GM18520 (cell line): Measurements from ENCODE around the gene TMEM204.

Experiments
- ATAC-seq: cut with Tn5 transposase; IDR thresholded peaks from one replicate; pipeline ENCODE4 v1.9.1; 2021; ENCODE audit not compliant: unreplicated experiment

The TMEM204 gene

DNA sequence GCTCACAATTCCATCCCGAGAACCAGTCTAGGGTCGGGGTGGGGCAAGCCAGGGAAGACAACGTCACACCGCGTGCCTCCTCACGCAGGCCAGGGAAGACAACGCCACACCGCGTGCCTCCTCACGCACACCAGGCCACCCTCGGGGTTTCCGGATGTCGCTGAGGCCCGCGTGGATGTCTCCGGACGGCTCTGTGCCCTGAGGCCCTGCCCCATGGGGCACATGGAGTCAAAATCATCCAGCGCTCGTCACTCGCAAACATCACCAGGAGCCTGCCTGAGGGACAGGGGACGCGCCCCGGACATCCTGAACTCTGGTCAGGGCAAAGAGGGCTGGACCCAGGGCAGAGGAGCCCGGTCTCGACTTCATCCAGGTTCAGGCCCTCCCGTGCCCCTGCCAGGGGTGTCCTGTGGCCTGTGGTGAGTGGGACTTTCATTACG lies 3.7 kb downstream of the TMEM204 start:
- no peak for ATAC-seq

DNA sequence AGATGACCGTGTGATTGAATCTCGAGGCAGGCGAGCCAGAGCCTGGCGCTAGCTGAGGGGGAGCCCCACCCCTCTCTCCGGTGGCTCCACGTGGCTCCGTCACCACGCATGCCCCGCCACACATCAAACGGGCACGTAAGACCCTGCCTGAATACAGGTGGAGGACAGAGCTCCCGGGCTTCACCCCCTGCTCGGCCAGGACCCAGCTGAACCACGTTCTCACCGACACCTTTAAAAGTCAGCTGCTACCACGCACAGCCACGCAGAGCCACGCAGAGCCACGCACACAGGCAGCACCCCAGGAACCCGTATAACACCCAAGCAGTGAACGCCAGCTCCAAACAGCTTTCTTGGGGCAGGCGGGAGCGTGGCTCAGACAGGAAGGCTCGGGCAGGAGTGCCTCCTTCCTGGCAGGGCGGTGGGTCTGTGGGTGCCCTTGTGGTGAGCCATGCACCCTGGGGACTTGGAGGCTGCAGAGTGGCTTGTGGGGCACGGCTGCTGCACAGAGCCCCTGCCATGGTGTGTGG lies 4.4 kb downstream of the TMEM204 start:
- ATAC-seq: no peak

GRCh38 chr16:1538804-1539520 lies 5.5 kb downstream of the TMEM204 start:
- no peak for ATAC-seq

- ATAC-seq: no peak
Measured at GRCh38 chr16:1539720-1540555, 6.5 kb downstream of the TMEM204 start.

GRCh38 chr16:1540556-1540855 lies 7.0 kb downstream of the TMEM204 start:
- no peak for ATAC-seq

GRCh38 chr16:1541293-1542165 lies 8.1 kb downstream of the TMEM204 start:
- ATAC-seq: no peak

GRCh38 chr16:1542166-1542500 lies 8.7 kb downstream of the TMEM204 start:
- no peak for ATAC-seq

- ATAC-seq: no peak
Measured at GRCh38 chr16:1542533-1542932, 9.1 kb downstream of the TMEM204 start.

GRCh38 chr16:1543085-1543896 lies 9.8 kb downstream of the TMEM204 start:
- no peak for ATAC-seq

DNA sequence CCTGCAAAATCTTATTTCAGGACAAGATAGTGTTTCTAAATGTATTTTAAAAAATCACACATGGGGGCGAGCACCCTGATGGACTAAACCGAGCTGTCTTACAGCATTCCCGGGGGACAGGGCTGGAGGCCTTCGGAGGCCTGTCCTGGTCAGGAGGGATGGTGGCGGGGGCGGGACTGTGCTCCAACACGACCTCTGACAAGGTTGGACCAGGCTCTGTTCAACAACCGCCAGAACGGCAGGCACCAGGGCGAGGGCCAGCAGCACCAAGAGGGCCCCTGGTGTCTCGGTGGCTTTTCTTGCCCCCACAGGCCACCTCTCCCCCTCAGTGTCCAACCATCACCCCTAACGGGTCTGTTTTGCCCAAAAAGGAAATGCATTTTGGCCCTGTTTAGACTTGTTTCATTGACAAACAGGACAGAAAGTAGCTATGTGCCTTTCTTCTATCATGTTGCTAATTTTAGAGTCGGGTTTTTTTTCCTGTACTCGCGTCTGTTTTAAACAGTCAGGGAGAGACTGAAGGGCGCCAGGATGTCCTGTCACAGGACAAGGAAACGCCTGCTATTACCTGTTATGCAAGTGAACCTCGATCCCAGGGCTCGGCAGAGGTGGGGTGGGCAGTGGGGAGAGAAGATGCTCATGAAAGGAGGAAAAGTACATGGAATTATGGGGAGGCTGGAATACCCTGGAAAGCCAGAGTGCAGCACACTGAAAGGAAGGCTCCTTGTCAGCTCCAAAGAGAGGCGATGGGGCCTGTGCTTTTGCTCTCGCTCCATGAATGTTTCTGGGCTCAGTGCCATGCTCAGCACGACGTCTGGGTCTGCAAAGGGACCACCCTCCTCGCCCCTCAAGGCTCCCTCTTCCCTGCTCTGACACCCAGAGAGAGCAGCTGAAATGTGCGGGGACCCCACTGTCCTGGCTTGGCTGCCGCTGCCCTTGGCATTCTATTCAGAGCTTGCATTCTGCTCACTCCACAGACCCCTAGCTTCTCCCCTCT lies 11.9 kb downstream of the TMEM204 start:
- no peak for ATAC-seq

DNA sequence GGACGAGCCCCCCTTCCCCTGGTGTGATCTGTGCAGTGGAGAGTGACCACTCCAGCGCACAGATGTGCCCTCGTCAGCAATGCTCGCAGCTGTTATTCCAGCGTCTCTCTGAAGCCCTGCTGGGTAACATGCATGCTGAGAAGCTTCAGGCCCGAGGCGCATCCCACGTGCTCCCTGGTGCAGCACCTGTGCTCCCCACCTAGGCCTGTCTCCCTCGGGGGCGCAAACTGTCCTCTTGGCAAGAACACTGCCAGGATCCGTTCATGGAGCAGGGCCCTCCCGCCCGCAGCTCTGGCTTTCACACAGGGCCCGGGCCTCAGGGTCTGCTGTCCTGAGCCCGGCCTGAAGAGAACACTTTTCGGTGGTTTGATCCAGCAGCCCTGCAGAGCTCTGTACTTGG lies 13.0 kb downstream of the TMEM204 start:
- ATAC-seq: no peak

GRCh38 chr16:1548233-1548632 lies 14.8 kb downstream of the TMEM204 start:
- ATAC-seq: no peak

DNA sequence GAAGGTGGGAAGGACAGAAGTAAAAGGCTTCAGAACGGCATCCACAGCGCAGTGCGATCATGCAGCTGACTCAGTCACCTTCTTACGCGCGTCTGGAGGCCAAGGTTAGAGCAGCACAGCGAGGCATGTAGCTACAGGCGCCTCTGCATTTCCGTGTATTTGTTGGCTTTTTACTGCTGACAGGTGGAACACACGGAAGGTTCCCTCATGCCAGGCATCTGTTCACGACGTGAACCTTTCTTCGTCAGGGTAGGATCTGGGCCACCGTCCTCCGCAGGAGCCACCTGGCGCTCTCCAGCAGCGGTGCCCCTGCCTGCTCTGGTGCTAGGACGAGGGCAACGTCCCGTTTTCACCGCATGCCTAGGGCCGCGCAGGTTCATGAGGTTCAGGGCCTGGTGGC lies 15.3 kb downstream of the TMEM204 start:
- ATAC-seq: no peak

DNA sequence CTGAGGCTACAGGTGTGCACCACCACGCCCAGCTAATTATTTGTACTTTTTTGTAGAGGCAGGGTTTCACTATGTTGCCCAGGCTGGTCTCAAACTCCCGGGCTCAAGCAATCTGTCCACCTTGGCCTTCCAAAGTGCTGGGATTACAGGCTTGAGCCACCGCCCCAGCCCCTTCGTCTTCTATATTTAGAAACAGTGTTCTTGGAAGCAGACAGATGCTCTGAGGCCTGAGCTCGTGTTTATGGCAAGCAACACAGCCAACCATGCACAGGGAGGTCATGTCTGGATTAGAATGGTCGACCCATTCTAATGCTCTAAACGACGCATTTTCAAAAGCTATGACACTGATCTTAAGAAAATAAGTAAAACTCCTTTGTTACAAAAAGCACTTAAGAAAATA lies 16.6 kb downstream of the TMEM204 start:
- ATAC-seq: no peak

DNA sequence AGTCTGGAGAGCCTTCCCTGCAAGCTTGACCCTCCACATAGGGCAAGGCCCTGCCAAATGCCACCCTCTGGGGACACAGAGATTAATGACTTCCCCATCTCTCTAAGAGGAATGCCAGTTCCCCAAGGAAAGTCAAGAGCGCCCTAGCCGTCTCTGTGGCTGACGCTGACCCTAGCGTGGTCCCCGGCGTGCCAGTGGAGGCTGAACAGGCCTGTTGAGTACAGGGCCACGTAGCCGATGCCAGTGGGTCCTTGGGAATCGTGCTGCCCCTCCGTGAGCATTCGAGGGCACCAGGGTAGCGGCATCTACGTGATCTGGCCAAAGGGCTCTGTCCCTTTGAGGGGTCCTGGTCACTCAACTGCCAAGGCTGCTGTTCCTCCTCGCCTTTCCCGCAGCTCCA lies 17.2 kb downstream of the TMEM204 start:
- ATAC-seq: no peak

DNA sequence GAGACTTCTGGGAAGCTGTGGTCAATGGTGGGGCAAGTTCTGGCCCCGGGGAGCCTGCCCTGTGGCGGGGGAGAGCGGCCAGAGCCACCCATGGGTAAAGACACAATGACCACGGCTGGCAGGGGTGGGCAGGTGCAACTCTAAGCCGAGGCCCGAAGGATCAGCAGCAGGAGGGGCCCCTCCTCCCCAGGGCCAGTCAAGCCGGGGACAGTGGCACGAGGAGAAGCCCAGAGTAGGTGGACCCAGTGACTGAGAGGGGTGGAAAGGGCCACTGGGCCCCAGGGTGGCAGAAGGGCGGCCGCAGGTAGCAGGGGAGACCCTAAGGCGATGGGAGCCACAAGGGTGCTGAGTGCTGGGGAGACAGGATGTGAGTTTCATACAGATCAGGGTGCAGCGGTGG lies 17.7 kb downstream of the TMEM204 start:
- ATAC-seq: no peak

- no peak for ATAC-seq
Measured at GRCh38 chr16:1552129-1552528, 18.7 kb downstream of the TMEM204 start.

DNA sequence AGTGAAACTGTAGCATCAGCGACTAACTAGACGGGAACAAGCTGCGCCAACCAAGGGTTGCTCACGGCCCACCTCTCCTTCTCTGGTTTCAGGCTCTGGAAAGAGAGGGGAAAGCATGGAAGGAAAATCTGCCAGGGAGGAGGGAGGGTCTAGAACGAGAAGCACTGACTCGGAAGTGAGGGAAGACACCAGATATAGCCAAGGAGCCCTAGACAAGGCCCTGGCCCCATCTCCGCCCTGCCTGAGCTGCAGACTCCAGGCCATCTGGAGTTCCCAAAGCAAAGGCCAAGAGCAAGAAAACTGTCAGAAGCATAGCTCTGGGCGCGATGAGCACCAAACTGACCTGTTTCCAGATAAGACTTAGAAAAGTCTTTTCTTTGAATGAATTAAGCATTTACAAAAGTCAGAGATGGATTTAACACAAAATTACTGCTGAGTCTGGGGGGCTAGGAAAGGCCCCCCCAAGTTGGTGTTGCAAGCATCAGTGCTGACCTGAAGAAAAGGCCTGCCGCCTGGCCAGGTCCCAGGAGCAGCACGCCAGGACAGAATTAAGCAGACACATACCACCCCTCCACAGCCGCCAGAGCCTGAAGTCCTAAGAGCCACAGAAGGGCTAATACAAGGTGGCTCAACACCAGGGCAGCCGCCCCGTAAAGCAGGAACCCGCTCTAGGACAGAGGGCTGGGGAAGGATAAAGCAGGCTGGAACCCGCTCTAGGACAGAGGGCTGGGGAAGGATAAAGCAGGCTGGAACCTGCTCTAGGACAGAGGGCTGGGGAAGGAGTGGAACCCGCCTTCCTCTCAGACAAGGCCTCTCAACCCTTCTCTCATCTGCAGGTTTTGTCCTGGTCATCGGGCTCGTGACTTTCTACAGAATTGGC lies 20.7 kb downstream of the TMEM204 start:
- no peak for ATAC-seq
